SU-DHL-6 (cell line): Measurements from ENCODE around the gene IMPDH1.

ENCODE experiments used
- H2AFZ ChIP-seq: fragments of 200-600 bp; sonication (generic); 2 replicates; pipeline ENCODE4 v1.6.1; 2014; ENCODE audit warnings: low read depth, mild to moderate bottlenecking, moderate library complexity, mixed read lengths, antibody characterized with exemption, low read length; ENCODE audit not compliant: severe bottlenecking
- H3F3A ChIP-seq: fragments of 200-600 bp; shearing (Covaris generic); 2 replicates; pipeline ENCODE4 v1.6.0; 2016; ENCODE audit warnings: antibody characterized with exemption, mild to moderate bottlenecking; ENCODE audit not compliant: insufficient read depth
- H3K27ac ChIP-seq: fragments of 200-600 bp; sonication (generic); 2 replicates; pipeline ENCODE4 v1.5.1; 2016; ENCODE audit warnings: low read depth, mild to moderate bottlenecking, low read length, moderate library complexity, mixed read lengths
- H3K27me3 ChIP-seq: fragments of 200-600 bp; sonication (generic), shearing (Covaris generic); 2 replicates; pipeline ENCODE4 v1.6.0; 2014; ENCODE audit warnings: mild to moderate bottlenecking, low read length
- H3K36me3 ChIP-seq: fragments of 200-600 bp; sonication (generic); 2 replicates; pipeline ENCODE4 v1.6.1; 2014; ENCODE audit warnings: mild to moderate bottlenecking, low read length, mixed read lengths
- H3K4me2 ChIP-seq: fragments of 300-600, 200-600 bp; shearing (Covaris generic), sonication (generic); 2 replicates; pipeline ENCODE4 v1.6.0; 2014; ENCODE audit warnings: low read length, low read depth, mild to moderate bottlenecking; ENCODE audit not compliant: poor library complexity, severe bottlenecking
- H3K4me3 ChIP-seq: fragments of 200-600 bp; sonication (generic); 2 replicates; pipeline ENCODE4 v1.5.1; 2014; ENCODE audit warnings: antibody characterized with exemption, low read length, mild to moderate bottlenecking, mixed read lengths; ENCODE audit not compliant: insufficient read depth, poor library complexity, severe bottlenecking
- H3K79me2 ChIP-seq: fragments of 200-600 bp; sonication (generic); 2 replicates; pipeline ENCODE4 v1.6.1; 2014; ENCODE audit warnings: mild to moderate bottlenecking, low read length, moderate library complexity; ENCODE audit not compliant: insufficient read depth
- H3K9ac ChIP-seq: fragments of 200-600 bp; sonication (generic); 2 replicates; pipeline ENCODE4 v1.7.0; 2014; ENCODE audit warnings: mild to moderate bottlenecking, low read length
- H3K9me2 ChIP-seq: fragments of 200-600 bp; sonication (generic); replicated peaks from 2 replicates; pipeline ENCODE4 v1.6.1; 2014; ENCODE audit warnings: low read length; ENCODE audit not compliant: insufficient read depth
- H3K9me3 ChIP-seq: fragments of 200-600 bp; sonication (generic); 2 replicates; pipeline ENCODE4 v1.6.1; 2014; ENCODE audit warnings: low read length, mixed read lengths; ENCODE audit not compliant: insufficient read depth
- H4K20me1 ChIP-seq: fragments of 200-600 bp; sonication (generic); 2 replicates; pipeline ENCODE4 v1.6.1; 2014; ENCODE audit warnings: low read depth, mild to moderate bottlenecking, antibody characterized with exemption, low read length, moderate library complexity, mixed read lengths
- EZH2phosphoT487 ChIP-seq: fragments of 200-600 bp; sonication (generic), shearing (Covaris generic); conservative IDR thresholded peaks from 2 replicates; pipeline ENCODE4 v1.6.1; 2018; ENCODE audit warnings: mild to moderate bottlenecking, antibody characterized with exemption, low read length, moderate library complexity, mixed read lengths
- TF ChIP-seq, protein P1 (sequence below): fragments of 200-600 bp; sonication (generic); IDR thresholded peaks from one replicate; pipeline ENCODE4 v1.5.1; 2017; ENCODE audit warnings: antibody characterized with exemption, mild to moderate bottlenecking, low read length, moderate library complexity; ENCODE audit not compliant: insufficient read depth, poor library complexity, severe bottlenecking

Gene IMPDH1

DNA sequence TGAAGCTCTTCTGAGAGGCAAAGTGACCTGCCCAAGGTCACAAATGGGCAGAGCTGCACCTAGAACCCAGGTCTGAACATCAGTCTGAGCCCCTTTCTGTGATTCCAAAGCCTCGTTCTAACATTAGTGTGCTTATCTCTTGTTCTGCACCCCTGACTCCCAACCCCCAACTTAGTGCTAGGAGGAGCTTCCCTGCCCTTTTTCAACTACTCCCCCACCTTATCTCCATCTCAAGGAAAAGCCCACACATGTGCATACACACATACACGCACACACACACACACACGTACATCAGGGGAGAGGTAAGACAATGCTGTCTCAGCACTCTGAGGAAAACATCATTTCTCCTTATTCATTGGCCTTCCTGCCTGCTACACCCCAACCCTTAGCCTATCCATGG, 56.6 kb downstream of the IMPDH1 start:
- Histone ChIP-seq H3K4me2 (no peak overlapping the region), H3F3A (no peaks in the 10 kb centered on the region), H3K27me3 (no peaks in the 10 kb centered on the region), H3K79me2 (no peaks in the 10 kb centered on the region), H3K9ac (no peak overlapping the region), H3K36me3 (no peaks in the 10 kb centered on the region), H3K9me3 (no peaks in the 10 kb centered on the region), H4K20me1 (no peaks in the 10 kb centered on the region), H3K4me3 (no peak overlapping the region), H3K27ac (no peak overlapping the region), H3K9me2 (no peaks in the 10 kb centered on the region), H2AFZ (no peak overlapping the region)
- TF ChIP-seq, protein P1, sequence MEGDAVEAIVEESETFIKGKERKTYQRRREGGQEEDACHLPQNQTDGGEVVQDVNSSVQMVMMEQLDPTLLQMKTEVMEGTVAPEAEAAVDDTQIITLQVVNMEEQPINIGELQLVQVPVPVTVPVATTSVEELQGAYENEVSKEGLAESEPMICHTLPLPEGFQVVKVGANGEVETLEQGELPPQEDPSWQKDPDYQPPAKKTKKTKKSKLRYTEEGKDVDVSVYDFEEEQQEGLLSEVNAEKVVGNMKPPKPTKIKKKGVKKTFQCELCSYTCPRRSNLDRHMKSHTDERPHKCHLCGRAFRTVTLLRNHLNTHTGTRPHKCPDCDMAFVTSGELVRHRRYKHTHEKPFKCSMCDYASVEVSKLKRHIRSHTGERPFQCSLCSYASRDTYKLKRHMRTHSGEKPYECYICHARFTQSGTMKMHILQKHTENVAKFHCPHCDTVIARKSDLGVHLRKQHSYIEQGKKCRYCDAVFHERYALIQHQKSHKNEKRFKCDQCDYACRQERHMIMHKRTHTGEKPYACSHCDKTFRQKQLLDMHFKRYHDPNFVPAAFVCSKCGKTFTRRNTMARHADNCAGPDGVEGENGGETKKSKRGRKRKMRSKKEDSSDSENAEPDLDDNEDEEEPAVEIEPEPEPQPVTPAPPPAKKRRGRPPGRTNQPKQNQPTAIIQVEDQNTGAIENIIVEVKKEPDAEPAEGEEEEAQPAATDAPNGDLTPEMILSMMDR = no peak
- no peak for TF ChIP-seq EZH2phosphoT487

DNA sequence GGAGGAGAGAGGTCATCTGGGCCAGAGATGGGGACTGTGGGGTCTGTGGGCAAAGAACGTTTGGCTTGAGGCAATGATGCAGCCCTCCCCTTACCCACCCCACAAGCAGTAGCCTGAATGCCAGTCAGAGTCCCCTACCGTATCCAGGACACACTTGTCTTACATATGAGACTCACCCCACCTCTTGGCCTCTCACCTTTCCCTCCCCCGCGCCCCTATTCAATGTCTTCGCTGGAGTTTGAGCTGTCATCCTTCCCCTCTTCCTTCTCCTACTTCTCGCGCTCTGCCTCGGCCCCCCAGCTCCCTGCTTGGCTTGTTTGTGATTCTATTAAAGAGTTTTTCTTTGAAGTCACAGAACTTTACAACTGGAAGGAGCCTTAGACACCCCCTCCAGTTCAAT, 57.1 kb downstream of the IMPDH1 start:
- no peaks in the 10 kb centered on the region for H4K20me1 ChIP-seq
- TF ChIP-seq EZH2phosphoT487 = no peak
- TF ChIP-seq, protein P1 = no peak
- H3K9me3 ChIP-seq = no peaks in the 10 kb centered on the region
- no peaks in the 10 kb centered on the region for H3F3A ChIP-seq
- no peaks in the 10 kb centered on the region for H3K79me2 ChIP-seq
- no peak overlapping the region for H2AFZ ChIP-seq
- no peaks in the 10 kb centered on the region for H3K9me2 ChIP-seq
- H3K9ac ChIP-seq = no peak overlapping the region
- no peak overlapping the region for H3K4me3 ChIP-seq
- H3K27me3 ChIP-seq = no peaks in the 10 kb centered on the region
- H3K27ac ChIP-seq = no peak overlapping the region
- H3K36me3 ChIP-seq = no peaks in the 10 kb centered on the region
- no peak overlapping the region for H3K4me2 ChIP-seq

DNA sequence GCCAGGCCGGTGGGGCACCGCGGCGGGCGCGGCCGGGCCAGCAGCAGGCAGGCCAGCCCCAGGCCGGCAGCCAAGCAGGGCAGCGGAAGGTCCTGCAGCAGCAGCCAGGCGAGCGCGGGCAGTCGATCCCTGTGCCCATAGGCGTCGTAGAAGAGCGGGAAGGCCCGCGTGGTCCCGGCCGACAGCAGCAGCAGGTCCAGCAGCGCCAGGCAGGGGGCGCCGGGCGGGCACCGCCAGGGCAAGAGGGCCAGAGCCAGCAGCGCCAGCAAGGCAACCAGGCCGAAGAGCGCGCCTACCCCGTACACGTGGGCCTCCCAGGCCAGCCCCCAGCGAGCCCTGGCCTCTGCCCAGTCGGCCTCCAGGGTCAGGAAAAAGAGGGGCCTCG, 57.6 kb downstream of the IMPDH1 start:
- H3K79me2 ChIP-seq = no peaks in the 10 kb centered on the region
- no peaks in the 10 kb centered on the region for H3K9me2 ChIP-seq
- no peak overlapping the region for H2AFZ ChIP-seq
- no peak overlapping the region for H3K4me3 ChIP-seq
- H3K9ac ChIP-seq = no peak overlapping the region
- no peaks in the 10 kb centered on the region for H3K9me3 ChIP-seq
- no peak overlapping the region for H3K27ac ChIP-seq
- TF ChIP-seq, protein P1 = no peak
- no peak for TF ChIP-seq EZH2phosphoT487
- H3K36me3 ChIP-seq = no peaks in the 10 kb centered on the region
- H3K4me2 ChIP-seq = no peak overlapping the region
- H3K27me3 ChIP-seq = no peaks in the 10 kb centered on the region
- no peaks in the 10 kb centered on the region for H3F3A ChIP-seq
- no peaks in the 10 kb centered on the region for H4K20me1 ChIP-seq
